K562 treated with DMSO at 1 percent for 48 hours (cell line): ENCODE results near the gene ALKBH2. TPM values are rescaled to one million over a fixed set of nuclear protein-coding genes. Genes with fewer than 3 reads are reported as not detected.

Experiments
- total RNA-seq: library from RNA; unstranded; fragments of 300-600 nt; gene quantifications from 2 replicates; pipeline ENCODE4 v1.2.3, GENCODE V29; 2022; ENCODE audit warnings: low replicate concordance; ENCODE audit errors: extremely low read depth

ALKBH2 gene
- not detected in 2 replicates for total RNA-seq

GRCh38 chr12:109093022-109093918 lies at the start of gene ALKBH2:
Gene ALKBH2 (minus strand): TSS chr12:109093472. CDS start chr12:109092786, 686 bp downstream.

GRCh38 chr12:109115758-109116610 lies 22.7 kb upstream of the ALKBH2 start, which contains the start of gene ACACB:
Gene ACACB (plus strand): TSS chr12:109116587. CDS start chr12:109139406, 22,819 bp downstream.

GRCh38 chr12:109097435-109098182 lies 4.3 kb upstream of the ALKBH2 start, which contains the start of gene UNG:
Gene UNG (plus strand): TSS chr12:109097597. CDS start chr12:109097680, 83 bp downstream.

GRCh38 chr12:109052414-109053323 lies 40.6 kb downstream of the ALKBH2 start, which contains the start of gene USP30:
Gene USP30 (plus strand): TSS chr12:109052576. CDS start chr12:109052679, 103 bp downstream.

Other genes with a start within 250 kb of the ALKBH2 start
- gene SSH1, start 235.9 kb downstream of the ALKBH2 start, total RNA-seq: not detected in 2 replicates
- not detected in 2 replicates for gene DAO, start 213.4 kb downstream of the ALKBH2 start, total RNA-seq
- not detected in 2 replicates for gene SVOP, start 72.4 kb downstream of the ALKBH2 start, total RNA-seq
- gene USP30, start 40.9 kb downstream of the ALKBH2 start, total RNA-seq: 97.4 TPM in 1 of 2 replicates, not detected in the other
- not detected in 2 replicates for gene UNG, start 4.1 kb upstream of the ALKBH2 start, total RNA-seq
- gene ACACB, start 23.1 kb upstream of the ALKBH2 start, total RNA-seq: not detected in 2 replicates
- gene FOXN4, start 215.8 kb upstream of the ALKBH2 start, total RNA-seq: not detected in 2 replicates